HepG2 (cell line): ENCODE measurements around the gene MYO1E.

Source experiments
- CHD4 ChIP-seq: fragments of 200-600 bp; sonication (generic); IDR thresholded peaks from 2 replicates; pipeline ENCODE4 v1.7.0; 2017; ENCODE audit warnings: mild to moderate bottlenecking, low read length, borderline replicate concordance
- EZH2 ChIP-seq: conservative IDR thresholded peaks from 2 replicates; pipeline ENCODE4 v1.6.1; 2012; ENCODE audit warnings: mild to moderate bottlenecking, low read depth, low read length, moderate library complexity
- HCFC1 ChIP-seq: fragments of 150-350 bp; IDR thresholded peaks from 2 replicates; pipeline ENCODE4 v1.6.1; 2014; ENCODE audit warnings: low read depth, low read length
- KAT8 ChIP-seq: IDR thresholded peaks from 2 replicates; pipeline ENCODE4 v1.6.1; 2016; ENCODE audit warnings: missing genetic modification reagents, missing compliant biosample characterization
- ZBTB20 ChIP-seq: sonication (generic); formaldehyde crosslinking; IDR thresholded peaks from 2 replicates; pipeline ENCODE4 v1.8.1; 2023; ENCODE audit warnings: missing genetic modification reagents, low read depth, mild to moderate bottlenecking, borderline replicate concordance
- ZNF274 ChIP-seq: sonication (generic); formaldehyde crosslinking; IDR thresholded peaks from 2 replicates; pipeline ENCODE4 v1.5.1; 2020; ENCODE audit warnings: mild to moderate bottlenecking, missing genetic modification reagents
- TF ChIP-seq, protein P1 (sequence below), 2 experiments: fragments of 450-650 bp in 1 of 2; sonication (generic) in 1 of 2; formaldehyde crosslinking; IDR thresholded peaks; 2 replicates each; pipeline versions ENCODE4 v1.5.0 to v1.8.0; 2020 to 2022; ENCODE audit warnings: mild to moderate bottlenecking in 1 of 2, missing genetic modification reagents in 1 of 2
- TF ChIP-seq, protein P2 (sequence below): sonication (generic); formaldehyde crosslinking; IDR thresholded peaks from 2 replicates; pipeline ENCODE4 v1.5.1; 2020; ENCODE audit warnings: mild to moderate bottlenecking, missing genetic modification reagents, moderate library complexity
- TF ChIP-seq, protein P3 (sequence below): sonication (generic); formaldehyde crosslinking; IDR thresholded peaks from 2 replicates; pipeline ENCODE4 v1.5.0; 2020; ENCODE audit warnings: mild to moderate bottlenecking, missing genetic modification reagents, moderate library complexity
- TF ChIP-seq, protein P4 (sequence below): sonication (generic); formaldehyde crosslinking; IDR thresholded peaks from 2 replicates; pipeline ENCODE4 v1.9.0; 2021; ENCODE audit warnings: missing genetic modification reagents, borderline replicate concordance
- TF ChIP-seq, protein P5 (sequence below): sonication (generic); formaldehyde crosslinking; IDR thresholded peaks from 2 replicates; pipeline ENCODE4 v1.8.0; 2022; ENCODE audit warnings: mild to moderate bottlenecking, missing genetic modification reagents, moderate library complexity
- TF ChIP-seq, protein P6 (sequence below): sonication (generic); formaldehyde crosslinking; IDR thresholded peaks from 2 replicates; pipeline ENCODE4 v1.8.0; 2022; ENCODE audit warnings: mild to moderate bottlenecking, missing genetic modification reagents; ENCODE audit not compliant: insufficient replicate concordance

DNA sequence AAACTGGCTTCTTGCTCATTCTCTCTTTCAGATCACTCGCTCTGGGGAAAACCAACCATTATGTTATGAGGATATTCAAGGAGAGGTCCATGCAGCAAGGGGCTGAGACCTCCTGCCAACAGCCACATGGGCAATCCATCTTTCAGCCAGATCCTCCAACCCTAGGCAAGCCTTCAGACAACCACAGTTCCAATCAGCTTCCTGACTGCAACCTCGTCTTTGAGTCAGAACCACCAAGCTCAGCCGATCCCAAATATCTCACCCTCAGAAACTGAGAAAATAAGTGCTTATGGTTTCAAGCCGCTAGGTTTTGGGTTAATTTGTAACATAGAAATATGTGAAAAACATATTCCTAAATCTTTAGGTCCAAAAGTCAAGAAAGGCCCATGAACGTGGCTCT, 155.8 kb downstream of the MYO1E start:
- TF ChIP-seq ZBTB20 (CRISPR knock-in tag) (no peak), CHD4 (no peak), EZH2 (no peak), ZNF274 (CRISPR knock-in tag) (no peak), HCFC1 (no peak), KAT8 (no peak)
- TF ChIP-seq, protein P1, sequence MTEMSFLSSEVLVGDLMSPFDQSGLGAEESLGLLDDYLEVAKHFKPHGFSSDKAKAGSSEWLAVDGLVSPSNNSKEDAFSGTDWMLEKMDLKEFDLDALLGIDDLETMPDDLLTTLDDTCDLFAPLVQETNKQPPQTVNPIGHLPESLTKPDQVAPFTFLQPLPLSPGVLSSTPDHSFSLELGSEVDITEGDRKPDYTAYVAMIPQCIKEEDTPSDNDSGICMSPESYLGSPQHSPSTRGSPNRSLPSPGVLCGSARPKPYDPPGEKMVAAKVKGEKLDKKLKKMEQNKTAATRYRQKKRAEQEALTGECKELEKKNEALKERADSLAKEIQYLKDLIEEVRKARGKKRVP (CRISPR knock-in tag; IDR thresholded peaks at IDR 0.05), result no peak
- TF ChIP-seq, protein P2, sequence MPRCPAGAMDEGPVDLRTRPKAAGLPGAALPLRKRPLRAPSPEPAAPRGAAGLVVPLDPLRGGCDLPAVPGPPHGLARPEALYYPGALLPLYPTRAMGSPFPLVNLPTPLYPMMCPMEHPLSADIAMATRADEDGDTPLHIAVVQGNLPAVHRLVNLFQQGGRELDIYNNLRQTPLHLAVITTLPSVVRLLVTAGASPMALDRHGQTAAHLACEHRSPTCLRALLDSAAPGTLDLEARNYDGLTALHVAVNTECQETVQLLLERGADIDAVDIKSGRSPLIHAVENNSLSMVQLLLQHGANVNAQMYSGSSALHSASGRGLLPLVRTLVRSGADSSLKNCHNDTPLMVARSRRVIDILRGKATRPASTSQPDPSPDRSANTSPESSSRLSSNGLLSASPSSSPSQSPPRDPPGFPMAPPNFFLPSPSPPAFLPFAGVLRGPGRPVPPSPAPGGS (CRISPR knock-in tag), result no peak
- TF ChIP-seq, protein P3, sequence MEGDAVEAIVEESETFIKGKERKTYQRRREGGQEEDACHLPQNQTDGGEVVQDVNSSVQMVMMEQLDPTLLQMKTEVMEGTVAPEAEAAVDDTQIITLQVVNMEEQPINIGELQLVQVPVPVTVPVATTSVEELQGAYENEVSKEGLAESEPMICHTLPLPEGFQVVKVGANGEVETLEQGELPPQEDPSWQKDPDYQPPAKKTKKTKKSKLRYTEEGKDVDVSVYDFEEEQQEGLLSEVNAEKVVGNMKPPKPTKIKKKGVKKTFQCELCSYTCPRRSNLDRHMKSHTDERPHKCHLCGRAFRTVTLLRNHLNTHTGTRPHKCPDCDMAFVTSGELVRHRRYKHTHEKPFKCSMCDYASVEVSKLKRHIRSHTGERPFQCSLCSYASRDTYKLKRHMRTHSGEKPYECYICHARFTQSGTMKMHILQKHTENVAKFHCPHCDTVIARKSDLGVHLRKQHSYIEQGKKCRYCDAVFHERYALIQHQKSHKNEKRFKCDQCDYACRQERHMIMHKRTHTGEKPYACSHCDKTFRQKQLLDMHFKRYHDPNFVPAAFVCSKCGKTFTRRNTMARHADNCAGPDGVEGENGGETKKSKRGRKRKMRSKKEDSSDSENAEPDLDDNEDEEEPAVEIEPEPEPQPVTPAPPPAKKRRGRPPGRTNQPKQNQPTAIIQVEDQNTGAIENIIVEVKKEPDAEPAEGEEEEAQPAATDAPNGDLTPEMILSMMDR (CRISPR knock-in tag), result no peak
- TF ChIP-seq, protein P4, sequence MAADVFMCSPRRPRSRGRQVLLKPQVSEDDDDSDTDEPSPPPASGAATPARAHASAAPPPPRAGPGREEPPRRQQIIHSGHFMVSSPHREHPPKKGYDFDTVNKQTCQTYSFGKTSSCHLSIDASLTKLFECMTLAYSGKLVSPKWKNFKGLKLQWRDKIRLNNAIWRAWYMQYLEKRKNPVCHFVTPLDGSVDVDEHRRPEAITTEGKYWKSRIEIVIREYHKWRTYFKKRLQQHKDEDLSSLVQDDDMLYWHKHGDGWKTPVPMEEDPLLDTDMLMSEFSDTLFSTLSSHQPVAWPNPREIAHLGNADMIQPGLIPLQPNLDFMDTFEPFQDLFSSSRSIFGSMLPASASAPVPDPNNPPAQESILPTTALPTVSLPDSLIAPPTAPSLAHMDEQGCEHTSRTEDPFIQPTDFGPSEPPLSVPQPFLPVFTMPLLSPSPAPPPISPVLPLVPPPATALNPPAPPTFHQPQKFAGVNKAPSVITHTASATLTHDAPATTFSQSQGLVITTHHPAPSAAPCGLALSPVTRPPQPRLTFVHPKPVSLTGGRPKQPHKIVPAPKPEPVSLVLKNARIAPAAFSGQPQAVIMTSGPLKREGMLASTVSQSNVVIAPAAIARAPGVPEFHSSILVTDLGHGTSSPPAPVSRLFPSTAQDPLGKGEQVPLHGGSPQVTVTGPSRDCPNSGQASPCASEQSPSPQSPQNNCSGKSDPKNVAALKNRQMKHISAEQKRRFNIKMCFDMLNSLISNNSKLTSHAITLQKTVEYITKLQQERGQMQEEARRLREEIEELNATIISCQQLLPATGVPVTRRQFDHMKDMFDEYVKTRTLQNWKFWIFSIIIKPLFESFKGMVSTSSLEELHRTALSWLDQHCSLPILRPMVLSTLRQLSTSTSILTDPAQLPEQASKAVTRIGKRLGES (CRISPR knock-in tag), result no peak
- TF ChIP-seq, protein P5, sequence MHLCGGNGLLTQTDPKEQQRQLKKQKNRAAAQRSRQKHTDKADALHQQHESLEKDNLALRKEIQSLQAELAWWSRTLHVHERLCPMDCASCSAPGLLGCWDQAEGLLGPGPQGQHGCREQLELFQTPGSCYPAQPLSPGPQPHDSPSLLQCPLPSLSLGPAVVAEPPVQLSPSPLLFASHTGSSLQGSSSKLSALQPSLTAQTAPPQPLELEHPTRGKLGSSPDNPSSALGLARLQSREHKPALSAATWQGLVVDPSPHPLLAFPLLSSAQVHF, result no peak
- TF ChIP-seq, protein P6, sequence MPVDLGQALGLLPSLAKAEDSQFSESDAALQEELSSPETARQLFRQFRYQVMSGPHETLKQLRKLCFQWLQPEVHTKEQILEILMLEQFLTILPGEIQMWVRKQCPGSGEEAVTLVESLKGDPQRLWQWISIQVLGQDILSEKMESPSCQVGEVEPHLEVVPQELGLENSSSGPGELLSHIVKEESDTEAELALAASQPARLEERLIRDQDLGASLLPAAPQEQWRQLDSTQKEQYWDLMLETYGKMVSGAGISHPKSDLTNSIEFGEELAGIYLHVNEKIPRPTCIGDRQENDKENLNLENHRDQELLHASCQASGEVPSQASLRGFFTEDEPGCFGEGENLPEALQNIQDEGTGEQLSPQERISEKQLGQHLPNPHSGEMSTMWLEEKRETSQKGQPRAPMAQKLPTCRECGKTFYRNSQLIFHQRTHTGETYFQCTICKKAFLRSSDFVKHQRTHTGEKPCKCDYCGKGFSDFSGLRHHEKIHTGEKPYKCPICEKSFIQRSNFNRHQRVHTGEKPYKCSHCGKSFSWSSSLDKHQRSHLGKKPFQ (CRISPR knock-in tag), result no peak
